Measurements from ENCODE around the gene KRTAP16-1. TPM values are rescaled to one million over a fixed set of nuclear protein-coding genes. Genes with fewer than 3 reads are reported as not detected.

Gene KRTAP16-1
- total RNA-seq, 4 donors from 2014 or later = 5.9 TPM; not detected in 3

DNA sequence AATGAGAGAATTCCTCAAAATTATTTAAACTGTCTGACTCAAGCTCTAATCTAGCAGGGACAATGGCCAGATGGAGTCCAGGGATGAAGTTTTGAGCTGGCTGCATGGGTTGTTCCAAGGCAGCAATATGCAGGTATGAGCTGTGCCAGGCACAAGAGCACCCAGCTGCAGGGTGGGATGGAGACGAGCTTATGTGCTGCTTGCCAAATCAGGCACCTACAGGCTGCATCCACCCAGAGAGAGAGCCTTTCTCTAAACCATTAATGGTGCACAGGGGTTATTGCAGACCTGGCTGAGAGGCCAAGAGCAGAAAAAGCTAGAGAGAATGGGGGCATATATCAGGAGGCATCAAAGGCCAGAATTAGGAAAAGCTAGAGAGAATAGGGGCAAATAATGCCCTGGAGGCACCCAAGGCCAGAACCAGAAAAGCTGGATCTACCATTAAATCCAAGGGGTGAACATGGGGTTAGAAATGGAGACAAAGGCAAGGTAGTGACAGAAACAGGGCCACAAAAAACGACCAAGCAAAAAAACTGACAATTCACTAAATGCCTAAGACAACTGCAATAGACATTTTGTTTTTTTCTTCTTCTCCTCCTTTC is 30.6 kb upstream of the KRTAP16-1 start:
- DNase-seq (ENCODE audit: low spot score in 2 of 2) = no peak
- no peak for TF ChIP-seq POLR2A (IDR thresholded peaks at IDR 0.05)
- TF ChIP-seq, protein P1, sequence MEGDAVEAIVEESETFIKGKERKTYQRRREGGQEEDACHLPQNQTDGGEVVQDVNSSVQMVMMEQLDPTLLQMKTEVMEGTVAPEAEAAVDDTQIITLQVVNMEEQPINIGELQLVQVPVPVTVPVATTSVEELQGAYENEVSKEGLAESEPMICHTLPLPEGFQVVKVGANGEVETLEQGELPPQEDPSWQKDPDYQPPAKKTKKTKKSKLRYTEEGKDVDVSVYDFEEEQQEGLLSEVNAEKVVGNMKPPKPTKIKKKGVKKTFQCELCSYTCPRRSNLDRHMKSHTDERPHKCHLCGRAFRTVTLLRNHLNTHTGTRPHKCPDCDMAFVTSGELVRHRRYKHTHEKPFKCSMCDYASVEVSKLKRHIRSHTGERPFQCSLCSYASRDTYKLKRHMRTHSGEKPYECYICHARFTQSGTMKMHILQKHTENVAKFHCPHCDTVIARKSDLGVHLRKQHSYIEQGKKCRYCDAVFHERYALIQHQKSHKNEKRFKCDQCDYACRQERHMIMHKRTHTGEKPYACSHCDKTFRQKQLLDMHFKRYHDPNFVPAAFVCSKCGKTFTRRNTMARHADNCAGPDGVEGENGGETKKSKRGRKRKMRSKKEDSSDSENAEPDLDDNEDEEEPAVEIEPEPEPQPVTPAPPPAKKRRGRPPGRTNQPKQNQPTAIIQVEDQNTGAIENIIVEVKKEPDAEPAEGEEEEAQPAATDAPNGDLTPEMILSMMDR (IDR thresholded peaks at IDR 0.05) = no peak
- no peak overlapping the region for H3K4me3 ChIP-seq (ENCODE audit: low read depth, poor library complexity, severe bottlenecking)
- intact Hi-C loops (cut with DNase I; ENCODE audit: low total_unique reads) = no loop called here
- WGBS, 2 donors = 38 to 40% methylated on average over 2 of the region's 2 CpGs

DNA sequence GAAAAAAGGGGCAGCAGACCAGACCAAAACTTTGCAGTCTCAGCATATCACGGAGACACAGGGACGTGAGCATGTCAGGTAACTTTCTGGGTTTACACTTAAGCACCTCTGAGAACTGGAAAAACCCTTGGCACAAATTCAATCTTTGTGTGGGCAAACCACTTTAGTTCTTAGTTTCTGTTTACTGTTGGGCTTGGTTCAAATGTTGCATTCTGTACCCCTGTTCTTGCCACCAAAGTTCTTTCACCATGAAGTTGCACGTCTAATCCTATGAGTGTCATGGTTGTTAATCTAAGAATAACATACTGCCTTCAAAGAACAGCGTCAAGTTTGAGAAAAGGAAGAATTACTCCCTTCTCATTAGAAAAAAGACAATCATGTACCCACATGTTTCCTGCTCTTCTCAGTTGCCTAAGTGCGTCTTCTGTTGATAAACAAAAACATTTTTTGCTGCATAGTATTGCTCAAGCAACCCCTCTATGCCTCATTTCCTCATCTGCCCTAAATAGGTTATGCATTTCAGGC is 29.9 kb upstream of the KRTAP16-1 start:
- H3K4me3 ChIP-seq (ENCODE audit: low read depth, poor library complexity, severe bottlenecking) = no peak overlapping the region
- WGBS, 2 donors = 15 to 23% methylated on average over 5 of the region's 5 CpGs
- TF ChIP-seq, protein P1 (IDR thresholded peaks at IDR 0.05) = no peak
- TF ChIP-seq POLR2A (IDR thresholded peaks at IDR 0.05) = no peak
- DNase-seq (ENCODE audit: low spot score in 2 of 2) = no peak
- intact Hi-C loops (cut with DNase I; ENCODE audit: low total_unique reads) = no loop called here

DNA sequence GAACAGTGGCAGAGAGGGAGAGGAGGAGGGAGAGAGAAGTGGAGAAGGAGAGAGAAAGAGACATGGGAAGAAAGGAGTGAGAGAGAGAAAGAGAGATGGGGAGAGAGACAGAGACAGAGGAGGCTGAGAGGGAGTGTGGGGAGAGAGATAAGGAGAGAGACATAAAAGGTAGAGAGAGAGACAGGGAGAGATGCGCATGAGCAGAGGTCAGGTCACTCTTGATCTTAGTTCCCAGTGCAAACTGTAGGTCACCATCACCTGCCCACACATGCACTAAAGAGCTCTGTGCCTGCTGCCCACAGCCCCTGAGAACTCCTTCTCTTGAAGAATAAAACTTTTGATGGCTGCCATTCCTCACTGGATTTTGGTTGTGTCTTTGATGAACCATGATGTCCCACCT is 26.6 kb upstream of the KRTAP16-1 start:
- peak in 1 of 2 donors; percentile 23 for DNase-seq (ENCODE audit: low spot score in 2 of 2)
- intact Hi-C loops (cut with DNase I; ENCODE audit: low total_unique reads) = no loop called here
- WGBS, 2 donors = 84 to 94% methylated on average over 1 of the region's 1 CpG
- H3K4me3 ChIP-seq (ENCODE audit: low read depth, poor library complexity, severe bottlenecking) = no peak overlapping the region
- TF ChIP-seq, protein P1 (IDR thresholded peaks at IDR 0.05) = no peak
- TF ChIP-seq POLR2A (IDR thresholded peaks at IDR 0.05) = no peak

DNA sequence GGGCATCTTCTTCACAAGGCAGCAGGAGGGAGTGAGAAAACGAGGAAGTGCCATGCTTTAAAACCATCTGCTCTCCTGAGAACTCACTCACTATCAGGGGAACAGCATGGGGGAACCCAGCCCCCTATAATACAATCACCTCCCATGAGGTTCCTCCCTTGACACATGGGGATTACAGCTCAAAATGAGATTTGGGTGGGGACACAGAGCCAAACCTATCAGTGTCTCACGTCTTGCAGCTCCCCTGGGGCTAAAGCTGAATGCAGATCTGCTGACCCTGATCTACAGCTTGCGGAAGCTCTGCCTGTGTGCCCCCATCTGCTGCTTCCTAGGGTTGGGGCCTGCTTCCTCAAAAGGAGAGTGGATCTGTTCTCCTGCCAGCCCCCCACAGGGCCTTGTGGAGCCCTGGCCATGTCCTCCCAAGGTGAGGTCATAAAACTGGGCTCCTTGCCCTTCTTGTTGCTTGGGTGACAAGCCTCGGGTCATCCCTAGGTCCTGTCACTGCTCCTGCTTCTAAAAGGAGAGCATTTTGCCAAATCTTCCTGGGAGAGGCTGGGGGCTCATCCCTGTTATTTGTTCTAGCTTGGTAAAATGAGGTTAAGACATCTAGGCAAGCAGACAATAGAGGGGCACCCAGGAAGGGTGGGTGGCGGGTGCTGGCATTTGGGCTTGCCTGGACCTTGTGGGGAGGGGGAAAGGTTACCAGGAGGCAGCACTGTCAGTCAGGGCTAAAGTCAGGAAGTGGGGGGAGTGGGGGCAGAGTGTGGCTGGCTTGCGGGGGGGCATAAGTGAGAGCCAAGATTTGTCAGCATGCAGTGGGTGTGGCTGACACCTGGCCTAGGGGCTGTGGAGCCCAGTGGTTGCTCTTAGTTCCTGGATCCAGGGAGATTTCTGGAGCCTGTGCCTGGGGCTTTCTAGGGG is 25.5 kb upstream of the KRTAP16-1 start:
- WGBS, 2 donors = 64 to 71% methylated on average over 6 of the region's 6 CpGs
- no peak for TF ChIP-seq POLR2A (IDR thresholded peaks at IDR 0.05)
- TF ChIP-seq, protein P1 (IDR thresholded peaks at IDR 0.05) = no peak
- DNase-seq (ENCODE audit: low spot score in 2 of 2) = peak in 1 of 2 donors; percentile 65
- intact Hi-C loops (cut with DNase I; ENCODE audit: low total_unique reads) = no loop called here
- H3K4me3 ChIP-seq (ENCODE audit: low read depth, poor library complexity, severe bottlenecking) = no peak overlapping the region

DNA sequence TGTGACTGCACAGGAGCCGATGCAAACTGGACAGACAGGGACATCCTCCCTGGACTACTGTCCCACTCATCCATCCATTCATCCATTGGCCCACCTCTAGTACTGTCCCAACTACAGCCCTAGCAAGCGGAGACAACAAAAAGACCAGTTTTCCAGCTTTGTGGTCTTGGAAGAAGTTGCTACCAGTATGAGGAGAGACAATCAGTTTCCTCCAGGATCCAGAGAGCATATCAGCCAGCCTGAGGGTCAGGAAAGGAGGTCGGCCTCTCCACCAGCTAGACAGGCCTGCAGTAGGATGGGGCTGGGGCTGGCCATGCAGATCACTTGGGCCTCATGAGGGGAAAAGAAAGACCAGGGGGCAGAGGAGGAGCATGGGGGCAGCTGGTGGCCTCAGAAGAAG is 24.7 kb upstream of the KRTAP16-1 start:
- no peak overlapping the region for H3K4me3 ChIP-seq (ENCODE audit: low read depth, poor library complexity, severe bottlenecking)
- TF ChIP-seq POLR2A (IDR thresholded peaks at IDR 0.05) = no peak
- TF ChIP-seq, protein P1 (IDR thresholded peaks at IDR 0.05) = no peak
- peak in 1 of 2 donors; percentile 43 for DNase-seq (ENCODE audit: low spot score in 2 of 2)
- intact Hi-C loops (cut with DNase I; ENCODE audit: low total_unique reads) = no loop called here
- 97 to 100% methylated on average over 3 of the region's 3 CpGs for WGBS, 2 donors
